K562 (cell line): ENCODE data around the gene CYP2A6.

ENCODE experiments used
- BMI1 ChIP-seq: fragments of 150-350 bp; IDR thresholded peaks from 2 replicates; pipeline ENCODE4 v1.6.1; 2014; ENCODE audit warnings: low read length
- FOXJ3 ChIP-seq: sonication (generic); formaldehyde crosslinking; IDR thresholded peaks from 2 replicates; pipeline ENCODE4 v1.4.0; 2020; ENCODE audit warnings: mild to moderate bottlenecking, missing genetic modification reagents
- JUND ChIP-seq, 2 experiments: IDR thresholded peaks; 2 replicates in 1 of 2; 3 replicates in 1 of 2; pipeline ENCODE4 v1.6.1; 2011; ENCODE audit warnings: borderline replicate concordance in 2 of 2, low read depth in 2 of 2, low read length in 2 of 2, improper control_type of control experiment in 1 of 2, missing biosample characterization in 1 of 2, missing genetic modification characterization in 1 of 2, missing genetic modification reagents in 1 of 2
- PTRF ChIP-seq: fragments of 450-650 bp; IDR thresholded peaks from 2 replicates; pipeline ENCODE4 v1.6.1; 2016; ENCODE audit warnings: mild to moderate bottlenecking, missing genetic modification characterization, missing compliant biosample characterization
- REST ChIP-seq, 2 experiments: fragments of 450-650 bp; formaldehyde crosslinking in 1 of 2; IDR thresholded peaks; 2 replicates each; pipeline versions ENCODE4 v1.4.0 to v1.6.1; 2014 to 2020; ENCODE audit warnings: mild to moderate bottlenecking in 2 of 2, borderline replicate concordance in 1 of 2, low read depth in 1 of 2
- SREBF2 ChIP-seq: sonication (generic); formaldehyde crosslinking; IDR thresholded peaks from 2 replicates; pipeline ENCODE4 v1.4.0; 2020; ENCODE audit warnings: mild to moderate bottlenecking, missing genetic modification reagents
- ZNF224 ChIP-seq: sonication (generic); formaldehyde crosslinking; IDR thresholded peaks from 2 replicates; pipeline ENCODE4 v1.8.0; 2022; ENCODE audit warnings: mild to moderate bottlenecking, missing genetic modification reagents
- ZNF444 ChIP-seq: fragments of 250-450 bp; sonication (Bioruptor Pico); IDR thresholded peaks from 2 replicates; pipeline ENCODE4 v1.4.0; 2020; ENCODE audit warnings: mild to moderate bottlenecking, moderate library complexity

GRCh38 chr19:40889366-40889765 lies 39.1 kb upstream of the CYP2A6 start:
- TF ChIP-seq ZNF224 (CRISPR knock-in tag) (no peak), SREBF2 (CRISPR knock-in tag) (no peak), BMI1 (no peak), REST (IDR thresholded peaks at IDR 0.05; ENCODE audit: borderline replicate concordance) (no peak), REST (CRISPR knock-in tag; IDR thresholded peaks at IDR 0.05; ENCODE audit: low read depth) (no peak), JUND (IDR thresholded peaks at IDR 0.05; ENCODE audit: borderline replicate concordance, low read depth, low read length) (peak; percentile 61; the same call in 1 of the 2 replicates), JUND (tag; IDR thresholded peaks at IDR 0.05; ENCODE audit: borderline replicate concordance, low read depth, low read length) (no peak), FOXJ3 (no peak), ZNF444 (CRISPR knock-in tag) (no peak), PTRF (tag) (no peak)
